GM21360 (cell line): ENCODE results near the gene NOX3.
"Not testable (repeated sequence)": the region's sequence is repeated elsewhere in the genome, so short reads cannot be mapped to it uniquely, and the experiment has no call there.

ENCODE experiments used
- ATAC-seq: cut with Tn5 transposase; IDR thresholded peaks from one replicate; pipeline ENCODE4 v1.9.1; 2021; ENCODE audit warnings: mild to moderate bottlenecking, moderate library complexity; ENCODE audit not compliant: unreplicated experiment

The NOX3 gene

GRCh38 chr6:155470979-155471616 is 15.5 kb upstream of the NOX3 start:
- ATAC-seq: not testable (repeated sequence)

- not testable (repeated sequence) for ATAC-seq
These were observed 12.9 kb upstream of the NOX3 start for GRCh38 chr6:155468543-155468942.

GRCh38 chr6:155466539-155466938 is 10.9 kb upstream of the NOX3 start:
- no peak for ATAC-seq

GRCh38 chr6:155461556-155461955 is 5.9 kb upstream of the NOX3 start:
- no peak for ATAC-seq

GRCh38 chr6:155454471-155454870 is 1.2 kb downstream of the NOX3 start:
- ATAC-seq: no peak

- no peak for ATAC-seq
These were observed 1.6 kb downstream of the NOX3 start for GRCh38 chr6:155454008-155454407.

- no peak for ATAC-seq
These were observed 3.1 kb downstream of the NOX3 start for GRCh38 chr6:155452576-155452975.

GRCh38 chr6:155451530-155451929 is 4.1 kb downstream of the NOX3 start:
- ATAC-seq: not testable (repeated sequence)

GRCh38 chr6:155450240-155450581 is 5.4 kb downstream of the NOX3 start:
- ATAC-seq: no peak

- no peak for ATAC-seq
These were observed 6.0 kb downstream of the NOX3 start for GRCh38 chr6:155449450-155450239.

- ATAC-seq: no peak
These were observed 6.8 kb downstream of the NOX3 start for GRCh38 chr6:155448668-155449449.

- ATAC-seq: no peak
These were observed 7.7 kb downstream of the NOX3 start for GRCh38 chr6:155447949-155448348.

GRCh38 chr6:155444952-155445903 is 10.4 kb downstream of the NOX3 start:
- ATAC-seq: no peak

GRCh38 chr6:155444120-155444917 is 11.3 kb downstream of the NOX3 start:
- no peak for ATAC-seq

- ATAC-seq: no peak
These were observed 12.5 kb downstream of the NOX3 start for GRCh38 chr6:155443168-155443567.

GRCh38 chr6:155442562-155442961 is 13.1 kb downstream of the NOX3 start:
- no peak for ATAC-seq

- ATAC-seq: no peak
These were observed 14.6 kb downstream of the NOX3 start for GRCh38 chr6:155441112-155441465.

GRCh38 chr6:155440398-155441111 is 15.1 kb downstream of the NOX3 start:
- no peak for ATAC-seq

- peak; percentile 61 for ATAC-seq
These were observed 16.3 kb downstream of the NOX3 start for GRCh38 chr6:155439376-155439775.
